H4 (cell line): ENCODE measurements around the gene PSG6. TPM values are rescaled to one million over a fixed set of nuclear protein-coding genes. Genes with fewer than 3 reads are reported as not detected.
"Not testable (repeated sequence)": the region's sequence is repeated elsewhere in the genome, so short reads cannot be mapped to it uniquely, and the experiment has no call there.

Experiments
- DNase-seq: peaks from one replicate; pipeline ENCODE4 v3.0.0-alpha.2; 2015; ENCODE audit warnings: low spot score
- total RNA-seq: library from RNA; depleted of rRNA; stranded (reverse); fragments of >200 nt; shearing (Covaris generic); gene quantifications from 2 replicates; pipeline ENCODE4 v1.2.3, GENCODE V29; 2014; rRNA removed

The PSG6 gene
- total RNA-seq, 1 experiment from 2014 or later: not detected

GRCh38 chr19:42852821-42853220 lies 64.9 kb downstream of the PSG6 start:
- not testable (repeated sequence) for DNase-seq

Other genes starting within 250 kb of the PSG6 start
- 0.04 TPM in 1 of 2 replicates, not detected in the other for gene PSG3, start 177.4 kb downstream of the PSG6 start, total RNA-seq
- gene PSG8, start 152.2 kb downstream of the PSG6 start, total RNA-seq: not detected in 2 replicates
- not detected in 2 replicates for gene PSG1, start 38.2 kb downstream of the PSG6 start, total RNA-seq
- gene PSG7, start 19.3 kb upstream of the PSG6 start, total RNA-seq: 0.06 and 0.14 TPM in 2 replicates
- gene PSG11, start 108.6 kb upstream of the PSG6 start, total RNA-seq: not detected in 2 replicates
- gene PSG2, start 164.8 kb upstream of the PSG6 start, total RNA-seq: not detected in 2 replicates